NB4 (cell line): ENCODE data around the gene ASMT.
A peak's percentile ranks its signal among the peaks of the same experiment; 100 is the strongest.
"Not testable (repeated sequence)": the region's sequence is repeated elsewhere in the genome, so short reads cannot be mapped to it uniquely, and the experiment has no call there.

Source experiments
- DNase-seq: peaks from one replicate; pipeline ENCODE4 v3.0.0; 2010; ENCODE audit warnings: low read depth
- H3K4me3 ChIP-seq: one replicate; pipeline ENCODE4 v1.5.1; 2011; ENCODE audit warnings: mild to moderate bottlenecking, low read depth, low read length, moderate library complexity
- CTCF ChIP-seq: IDR thresholded peaks from one replicate; pipeline ENCODE4 v1.5.1; 2012; ENCODE audit warnings: low read depth, low read length
- MAX ChIP-seq: IDR thresholded peaks from 2 replicates; pipeline ENCODE4 v1.6.1; 2011; ENCODE audit warnings: low read depth, low read length
- MYC ChIP-seq: IDR thresholded peaks from 2 replicates; pipeline ENCODE4 v1.6.1; 2011; ENCODE audit warnings: low read depth, low read length
- POLR2A ChIP-seq: IDR thresholded peaks from 2 replicates; pipeline ENCODE4 v1.6.1; 2011; ENCODE audit warnings: mild to moderate bottlenecking; ENCODE audit not compliant: insufficient read length; ENCODE audit errors: extremely low read depth

ASMT gene

GRCh38 chrX:1610166-1610565 is 4.7 kb upstream of the ASMT start:
- TF ChIP-seq POLR2A (no peak), MYC (no peak), CTCF (no peak)
- no peak overlapping the region for H3K4me3 ChIP-seq
- DNase-seq: peak; percentile 25

- no peak for DNase-seq
- H3K4me3 ChIP-seq: no peak overlapping the region
- TF ChIP-seq CTCF (no peak), POLR2A (no peak), MAX (no peak), MYC (no peak)
Observed at GRCh38 chrX:1610736-1611135, 4.1 kb upstream of the ASMT start.

- no peak overlapping the region for H3K4me3 ChIP-seq
- TF ChIP-seq MAX: no peak
- TF ChIP-seq MYC: no peak
- TF ChIP-seq POLR2A: no peak
- no peak for TF ChIP-seq CTCF
- no peak for DNase-seq
Observed at GRCh38 chrX:1612641-1613286, 2.1 kb upstream of the ASMT start.

GRCh38 chrX:1618689-1619088 is 3.8 kb downstream of the ASMT start:
- DNase-seq: no peak
- H3K4me3 ChIP-seq: no peak overlapping the region
- no peak for TF ChIP-seq CTCF
- no peak for TF ChIP-seq POLR2A
- no peak for TF ChIP-seq MYC
- TF ChIP-seq MAX: no peak

GRCh38 chrX:1623691-1624090 is 8.8 kb downstream of the ASMT start:
- no peak for DNase-seq
- no peak overlapping the region for H3K4me3 ChIP-seq

GRCh38 chrX:1624158-1624860 is 9.4 kb downstream of the ASMT start:
- not testable (repeated sequence) for DNase-seq, H3K4me3 ChIP-seq

More at GRCh38 chrX:1623691-1624090, 8.8 kb downstream of the ASMT start:
- TF ChIP-seq CTCF (no peak), MAX (no peak), POLR2A (no peak), MYC (no peak)

GRCh38 chrX:1624861-1625215 is 10.0 kb downstream of the ASMT start:
- not testable (repeated sequence) for DNase-seq, H3K4me3 ChIP-seq
